Mucosa of gallbladder (tissue), 1 donor: ENCODE results near the gene MTCL1. TPM values are rescaled to one million over a fixed set of nuclear protein-coding genes. Genes with fewer than 3 reads are reported as not detected.

ENCODE experiments used
- DNase-seq: peaks from one replicate; pipeline ENCODE4 v3.0.0-alpha.2; 2020; ENCODE audit warnings: low spot score
- total RNA-seq: library from RNA; stranded (reverse); gene quantifications from one replicate; pipeline ENCODE4 v1.2.1, GENCODE V29; 2021
- donor health status: DM: no; HTN: no; CAD: no.

Gene MTCL1
- total RNA-seq, 1 donor from 2014 or later = 182 TPM

DNA sequence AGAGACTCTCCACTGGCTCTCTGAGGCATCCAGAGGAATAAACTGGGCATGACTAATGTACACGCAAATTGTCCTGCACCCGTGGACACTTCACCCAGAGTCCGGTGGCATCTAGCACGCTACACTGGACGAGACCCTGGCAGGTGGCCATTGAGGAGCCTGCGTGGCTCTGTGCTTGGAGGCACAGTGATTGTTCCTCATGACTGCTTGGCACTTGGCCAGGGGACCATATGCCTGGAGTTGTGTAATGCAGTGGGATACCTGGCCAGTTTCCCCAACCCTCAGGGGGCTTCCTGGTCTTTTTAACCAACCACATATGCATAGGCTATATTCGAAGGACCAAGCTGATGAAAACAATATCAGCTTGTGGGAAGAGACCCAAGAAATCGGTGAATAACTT is 66.6 kb downstream of the MTCL1 start:
- peak; percentile 62 for DNase-seq

DNA sequence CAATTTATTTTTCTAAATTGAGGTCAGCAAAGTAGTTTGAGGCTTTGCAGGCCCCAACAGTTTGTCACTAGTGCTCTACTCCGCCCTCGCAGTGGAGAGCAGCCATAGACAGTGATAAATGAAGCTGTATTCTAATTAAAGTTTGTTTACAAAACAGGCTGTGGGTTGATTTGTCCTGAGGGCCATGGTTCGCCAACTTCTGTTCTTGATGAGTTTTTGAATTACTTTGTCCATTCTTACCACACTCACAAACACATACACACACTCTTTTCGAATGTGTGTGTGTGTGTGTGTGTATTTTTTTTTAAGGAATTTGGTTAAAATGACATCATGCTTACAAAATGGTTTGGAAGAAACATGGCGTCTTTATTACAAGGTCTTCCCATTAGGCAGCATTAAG is 68.6 kb downstream of the MTCL1 start:
- DNase-seq = no peak

DNA sequence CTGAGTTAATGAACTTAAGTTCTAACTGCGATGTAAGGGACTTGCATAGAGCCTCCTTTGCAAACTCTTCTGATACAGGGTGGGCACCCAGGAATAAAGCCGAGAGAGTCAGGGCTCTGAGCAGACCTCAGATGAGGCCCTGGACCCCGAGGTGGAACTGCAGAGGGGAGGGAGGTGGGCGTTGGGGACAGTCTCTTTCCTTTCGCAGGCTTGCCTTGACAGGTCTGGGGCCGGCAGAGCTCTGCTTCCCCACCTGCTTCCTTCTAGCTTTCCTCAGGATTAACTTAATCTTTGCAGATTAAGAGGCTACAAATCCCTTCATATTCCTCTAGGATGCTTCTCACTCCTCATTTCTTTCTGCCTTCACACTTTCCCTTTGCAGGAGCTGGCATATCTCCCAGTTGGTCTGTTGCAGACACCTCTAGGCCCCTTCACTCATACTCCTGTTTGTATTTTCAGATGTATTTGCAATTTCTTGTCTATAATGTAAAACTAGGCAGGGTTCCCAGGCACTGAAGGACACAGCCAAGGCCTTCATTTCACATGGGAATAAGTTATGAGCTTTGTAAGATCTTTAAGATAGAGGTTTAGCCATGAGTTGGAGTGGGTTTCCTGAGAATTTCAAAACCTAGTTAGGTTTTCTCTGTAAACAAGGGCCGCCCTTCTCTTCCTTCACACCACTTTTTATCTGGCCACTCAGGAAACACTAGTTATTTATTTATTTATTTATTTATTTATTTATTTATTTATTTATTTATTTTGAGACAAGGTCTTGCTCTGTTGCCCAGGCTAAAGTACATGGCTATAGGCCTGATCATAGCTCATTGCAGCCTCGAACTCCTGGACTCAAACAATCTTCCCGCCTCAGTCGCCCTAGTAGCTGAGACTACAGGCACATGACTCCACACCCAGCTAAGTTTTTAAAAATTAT is 70.9 kb downstream of the MTCL1 start:
- DNase-seq = no peak

DNA sequence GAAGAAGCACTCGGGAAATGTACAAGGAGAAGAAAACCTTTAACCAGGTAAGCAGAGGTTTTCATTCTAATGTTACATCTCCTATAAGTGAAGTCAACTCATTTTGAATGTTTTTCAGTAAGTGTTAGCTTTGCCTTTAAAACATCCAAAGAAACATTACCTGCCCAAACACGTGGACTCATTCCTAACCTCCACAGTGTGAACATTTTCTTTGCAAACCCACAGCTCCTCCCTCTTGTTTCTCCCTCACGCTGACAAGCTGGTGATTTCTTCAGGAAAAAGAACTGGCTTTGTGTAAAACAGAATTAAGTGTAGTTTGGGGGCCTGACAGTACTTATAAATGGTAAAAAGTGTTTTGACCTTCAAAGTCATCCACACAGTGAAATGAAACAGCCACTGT is 72.5 kb downstream of the MTCL1 start:
- no peak for DNase-seq

DNA sequence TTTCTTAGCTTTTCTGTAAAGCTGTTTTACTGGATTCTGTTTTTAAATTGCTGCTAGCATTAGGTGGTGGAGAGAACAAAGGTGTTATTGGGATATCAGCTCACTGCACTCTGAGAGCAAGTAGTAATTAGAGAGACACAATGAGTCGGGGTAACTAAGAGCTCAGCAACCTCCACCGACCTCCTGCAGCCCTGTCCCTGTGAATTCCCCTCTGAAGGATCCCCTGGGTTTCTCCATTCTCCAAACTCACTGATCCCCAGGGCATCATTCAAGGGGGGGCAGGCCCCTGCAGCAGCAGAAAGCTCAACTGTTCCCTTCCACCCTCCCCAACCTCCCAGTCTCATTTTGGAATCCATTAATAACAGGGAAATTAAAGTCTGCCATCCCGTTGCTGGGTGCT is 73.0 kb downstream of the MTCL1 start:
- no peak for DNase-seq

DNA sequence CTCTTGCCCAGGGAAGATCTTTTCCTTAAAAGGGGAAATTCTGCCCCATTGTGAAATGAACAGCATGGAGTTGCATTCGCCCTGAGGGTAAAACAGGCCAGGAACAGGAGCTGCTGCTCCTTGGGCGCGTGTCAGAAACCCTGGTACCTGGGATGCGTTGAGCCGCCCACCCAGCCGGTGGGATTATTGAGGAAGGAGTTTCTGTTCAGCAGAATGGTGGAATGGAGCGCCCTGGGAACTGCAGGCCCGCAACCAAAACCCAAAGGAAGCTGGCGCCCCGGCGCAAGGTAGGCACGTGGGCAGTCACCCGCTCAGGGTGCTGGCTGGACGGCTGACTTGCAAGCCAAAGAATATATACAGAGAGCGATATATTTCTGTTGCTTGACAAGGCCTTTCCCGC is 73.5 kb downstream of the MTCL1 start:
- no peak for DNase-seq

DNA sequence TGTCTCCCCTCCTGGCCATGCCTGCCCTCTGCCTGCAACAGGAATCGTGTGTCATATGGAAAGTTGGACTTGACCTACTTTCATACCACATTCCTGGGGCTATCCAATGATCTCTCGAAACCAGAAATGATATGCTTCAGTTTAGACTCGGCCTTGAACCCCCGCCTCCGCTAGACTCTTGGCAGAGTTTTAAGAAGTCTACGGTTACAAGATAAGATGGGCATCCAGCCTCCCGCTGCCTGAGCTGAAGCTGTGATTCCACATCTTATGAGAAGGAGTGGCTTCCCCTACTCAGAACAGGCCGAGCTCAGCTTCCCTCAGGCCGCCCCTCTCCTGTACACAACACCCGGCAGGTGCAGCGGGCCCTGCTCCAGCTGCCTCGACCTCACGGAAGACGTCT is 73.9 kb downstream of the MTCL1 start:
- DNase-seq = no peak

DNA sequence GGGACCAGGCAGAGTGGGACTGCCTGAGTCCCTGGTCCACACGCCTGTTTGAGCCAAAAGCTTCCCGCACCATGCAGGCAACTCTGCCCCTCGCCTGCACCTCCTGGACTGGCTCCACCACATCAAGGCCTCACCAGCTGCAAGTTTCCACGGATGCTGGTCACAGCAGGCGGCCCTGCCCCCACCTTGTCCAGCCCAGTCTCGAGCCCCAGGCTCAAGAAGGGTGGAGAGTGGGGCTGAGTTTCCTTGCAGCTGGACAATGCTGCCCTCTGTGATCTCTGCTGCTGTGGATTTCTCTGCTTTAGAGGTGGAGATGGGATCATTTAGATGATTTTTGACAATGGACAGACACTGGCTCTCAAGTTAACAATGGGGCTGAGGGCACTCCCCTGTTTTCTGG is 74.9 kb downstream of the MTCL1 start:
- DNase-seq = no peak

DNA sequence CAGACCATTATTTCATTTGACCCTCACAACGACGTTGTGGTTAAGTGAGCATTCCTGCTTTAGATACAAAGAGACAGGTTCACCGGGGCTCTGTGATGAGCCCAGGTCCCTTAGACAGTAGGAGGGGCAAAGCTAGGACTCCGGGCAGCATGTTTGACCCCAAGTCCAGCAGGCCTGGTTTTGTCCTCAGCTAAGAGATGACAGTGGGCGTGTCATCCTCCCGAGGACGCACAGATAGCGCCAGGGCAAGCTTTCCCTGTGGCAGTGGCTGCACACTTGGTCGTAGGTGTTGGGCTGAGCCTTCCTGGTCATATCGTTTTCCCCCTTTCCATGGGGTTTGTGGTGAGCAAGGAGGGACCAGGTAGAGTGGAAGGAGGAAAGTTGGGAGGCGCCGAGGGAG is 76.3 kb downstream of the MTCL1 start:
- DNase-seq = no peak

DNA sequence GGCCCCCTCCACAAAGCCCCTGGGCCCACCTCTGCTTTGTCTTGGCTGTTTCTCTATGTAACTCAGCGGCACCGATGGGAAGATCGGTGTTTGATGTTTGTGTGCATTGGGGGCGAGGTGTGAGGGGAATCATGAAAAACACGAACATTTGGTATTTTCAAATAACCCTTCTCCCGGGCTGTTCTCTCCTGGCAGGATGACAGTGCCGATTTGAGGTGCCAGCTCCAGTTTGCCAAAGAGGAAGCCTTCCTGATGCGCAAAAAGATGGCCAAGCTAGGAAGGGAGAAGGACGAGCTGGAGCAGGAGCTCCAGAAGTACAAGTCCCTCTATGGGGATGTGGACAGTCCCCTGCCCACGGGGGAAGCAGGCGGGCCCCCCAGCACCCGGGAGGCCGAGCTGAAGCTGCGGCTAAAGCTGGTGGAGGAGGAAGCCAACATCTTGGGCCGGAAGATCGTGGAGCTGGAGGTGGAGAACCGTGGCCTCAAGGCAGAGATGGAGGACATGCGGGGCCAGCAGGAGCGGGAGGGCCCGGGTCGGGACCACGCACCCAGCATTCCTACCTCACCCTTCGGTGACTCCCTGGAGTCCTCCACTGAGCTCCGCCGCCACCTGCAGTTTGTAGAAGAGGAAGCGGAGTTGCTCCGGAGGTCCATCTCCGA is 78.1 kb downstream of the MTCL1 start:
- DNase-seq = no peak

DNA sequence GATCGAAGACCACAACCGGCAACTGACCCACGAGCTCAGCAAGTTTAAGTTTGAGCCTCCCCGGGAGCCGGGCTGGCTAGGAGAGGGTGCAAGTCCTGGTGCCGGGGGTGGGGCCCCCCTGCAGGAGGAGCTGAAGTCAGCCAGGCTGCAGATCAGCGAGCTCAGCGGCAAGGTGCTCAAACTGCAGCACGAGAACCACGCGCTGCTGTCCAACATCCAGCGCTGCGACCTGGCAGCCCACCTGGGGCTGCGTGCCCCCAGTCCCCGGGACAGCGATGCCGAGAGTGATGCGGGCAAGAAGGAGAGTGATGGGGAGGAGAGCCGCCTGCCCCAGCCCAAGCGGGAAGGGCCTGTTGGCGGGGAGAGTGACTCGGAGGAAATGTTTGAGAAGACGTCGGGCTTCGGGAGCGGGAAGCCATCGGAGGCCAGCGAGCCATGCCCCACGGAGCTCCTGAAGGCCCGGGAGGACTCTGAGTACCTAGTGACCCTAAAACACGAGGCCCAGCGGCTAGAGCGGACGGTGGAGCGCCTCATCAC is 78.7 kb downstream of the MTCL1 start:
- no peak for DNase-seq

DNA sequence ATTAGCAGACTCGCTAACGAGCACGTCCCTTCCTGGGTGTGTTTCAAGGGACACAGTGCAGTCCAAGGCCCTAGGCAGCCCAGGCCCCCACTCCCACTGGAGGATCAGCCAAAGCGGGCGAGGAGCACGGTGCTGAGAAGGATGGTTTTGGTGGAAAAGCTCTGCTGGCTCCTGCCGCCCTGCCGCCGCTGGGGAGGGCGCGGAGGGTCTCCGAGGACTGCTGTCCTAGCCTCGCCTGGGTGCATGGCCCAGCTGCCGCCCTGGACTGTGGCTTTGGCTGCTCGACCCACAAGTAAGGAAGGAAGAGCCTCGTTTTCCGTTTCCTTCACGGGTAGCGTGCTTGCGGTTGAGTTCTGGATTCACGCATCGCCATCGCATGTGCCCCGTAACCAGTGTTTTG is 79.9 kb downstream of the MTCL1 start:
- no peak for DNase-seq

DNA sequence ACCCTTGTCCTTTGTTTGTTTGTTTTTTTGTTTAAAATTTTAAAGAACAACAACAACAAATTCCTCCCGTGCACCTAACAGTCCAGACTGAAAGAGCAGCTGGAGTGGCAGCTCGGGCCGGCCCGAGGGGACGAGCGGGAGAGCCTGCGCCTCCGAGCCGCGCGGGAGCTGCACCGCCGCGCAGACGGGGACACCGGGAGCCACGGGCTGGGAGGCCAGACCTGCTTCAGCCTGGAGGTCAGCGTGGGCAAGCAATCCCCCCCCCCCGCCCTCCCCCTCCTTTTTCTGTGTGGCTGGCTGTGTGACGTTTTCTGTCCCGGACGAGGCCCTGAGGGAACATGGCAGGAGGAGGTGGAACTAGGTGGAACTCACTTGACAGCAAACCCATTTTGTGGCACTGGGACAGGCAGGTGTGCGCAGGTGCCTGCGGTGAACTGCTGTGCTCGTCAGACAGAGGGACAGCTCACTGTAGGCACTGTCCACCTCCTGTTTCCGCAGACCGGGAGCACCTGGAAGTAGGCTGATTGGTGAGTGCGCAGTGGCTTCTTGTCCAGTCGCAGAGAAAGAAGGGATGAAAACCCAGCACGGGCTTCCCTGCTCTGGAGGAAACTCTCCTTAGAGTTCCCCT is 80.6 kb downstream of the MTCL1 start:
- no peak for DNase-seq

DNA sequence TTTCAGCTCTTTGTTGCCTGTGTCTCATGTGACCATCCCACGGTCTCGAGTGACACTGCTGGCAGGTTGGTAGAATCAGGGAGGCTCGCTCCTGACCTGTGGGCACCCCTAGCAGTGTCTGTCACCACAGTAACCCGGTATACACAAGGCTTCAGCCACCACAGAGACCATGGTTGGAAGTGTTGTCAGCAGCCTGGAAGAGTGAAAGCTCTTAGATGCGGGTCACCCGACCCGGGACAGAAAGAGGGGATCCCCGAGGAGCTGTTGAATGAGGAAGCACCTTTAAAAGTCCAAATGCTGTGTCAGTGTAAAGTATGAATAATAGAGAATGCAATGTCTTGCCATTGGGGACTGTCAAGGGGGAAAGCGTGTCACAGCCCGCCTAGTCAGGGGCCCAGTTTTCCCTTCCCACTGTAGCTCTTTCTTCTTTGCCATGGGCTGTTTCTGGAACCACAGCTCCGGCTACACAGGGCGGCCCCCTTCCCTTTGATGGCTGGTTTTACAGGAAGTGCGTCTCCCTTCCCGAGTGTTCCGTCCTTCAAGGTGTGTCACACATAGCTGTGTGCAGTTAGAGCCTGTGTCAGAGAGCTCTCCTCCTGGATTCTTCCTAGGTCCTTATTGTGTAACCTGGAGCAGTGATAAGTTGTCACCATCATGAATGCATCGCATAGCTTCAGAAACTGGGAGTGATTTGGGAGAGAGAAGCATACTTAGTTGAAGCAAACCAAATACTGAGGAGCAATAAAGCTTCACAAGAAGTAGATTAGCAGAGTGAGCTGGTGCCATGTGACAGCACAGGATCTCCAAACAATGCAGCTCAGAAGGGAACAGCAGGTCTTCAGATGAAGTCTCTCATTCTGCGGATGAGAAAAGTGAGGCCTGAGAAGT is 81.4 kb downstream of the MTCL1 start:
- no peak for DNase-seq

DNA sequence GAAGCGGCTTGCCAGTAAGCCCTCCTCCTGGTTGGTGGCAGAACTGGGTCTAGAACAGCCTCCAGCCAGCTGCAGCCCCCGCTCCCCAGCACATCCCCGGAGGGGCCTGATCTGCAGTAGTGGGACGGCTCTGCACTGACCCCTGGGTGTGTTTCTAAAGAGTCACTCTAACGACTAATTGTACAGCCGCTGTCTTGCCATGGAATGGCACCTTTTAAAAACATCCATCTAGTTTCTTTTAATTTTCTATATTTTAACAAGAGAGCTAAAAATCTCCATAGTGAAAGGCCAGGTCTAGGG is 82.0 kb downstream of the MTCL1 start:
- DNase-seq = no peak

DNA sequence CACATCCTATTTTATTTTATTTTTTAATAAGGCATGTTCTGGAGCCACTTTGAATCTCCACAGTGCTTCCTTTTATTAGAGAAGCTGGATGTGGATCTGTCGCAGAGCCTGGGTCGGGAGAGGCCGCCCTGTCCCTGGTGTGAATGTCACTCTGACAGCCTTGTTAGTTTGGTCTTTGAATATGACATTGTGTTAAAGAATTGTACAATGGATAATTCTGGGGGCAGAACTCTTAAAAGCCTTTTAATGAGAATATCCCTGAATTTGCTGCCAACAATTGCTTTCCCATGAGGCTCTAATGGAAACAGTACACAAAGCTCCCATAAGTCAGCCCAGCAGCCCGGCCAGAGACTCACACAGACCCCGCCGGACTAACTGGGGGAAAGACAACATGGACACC is 82.4 kb downstream of the MTCL1 start:
- no peak for DNase-seq

DNA sequence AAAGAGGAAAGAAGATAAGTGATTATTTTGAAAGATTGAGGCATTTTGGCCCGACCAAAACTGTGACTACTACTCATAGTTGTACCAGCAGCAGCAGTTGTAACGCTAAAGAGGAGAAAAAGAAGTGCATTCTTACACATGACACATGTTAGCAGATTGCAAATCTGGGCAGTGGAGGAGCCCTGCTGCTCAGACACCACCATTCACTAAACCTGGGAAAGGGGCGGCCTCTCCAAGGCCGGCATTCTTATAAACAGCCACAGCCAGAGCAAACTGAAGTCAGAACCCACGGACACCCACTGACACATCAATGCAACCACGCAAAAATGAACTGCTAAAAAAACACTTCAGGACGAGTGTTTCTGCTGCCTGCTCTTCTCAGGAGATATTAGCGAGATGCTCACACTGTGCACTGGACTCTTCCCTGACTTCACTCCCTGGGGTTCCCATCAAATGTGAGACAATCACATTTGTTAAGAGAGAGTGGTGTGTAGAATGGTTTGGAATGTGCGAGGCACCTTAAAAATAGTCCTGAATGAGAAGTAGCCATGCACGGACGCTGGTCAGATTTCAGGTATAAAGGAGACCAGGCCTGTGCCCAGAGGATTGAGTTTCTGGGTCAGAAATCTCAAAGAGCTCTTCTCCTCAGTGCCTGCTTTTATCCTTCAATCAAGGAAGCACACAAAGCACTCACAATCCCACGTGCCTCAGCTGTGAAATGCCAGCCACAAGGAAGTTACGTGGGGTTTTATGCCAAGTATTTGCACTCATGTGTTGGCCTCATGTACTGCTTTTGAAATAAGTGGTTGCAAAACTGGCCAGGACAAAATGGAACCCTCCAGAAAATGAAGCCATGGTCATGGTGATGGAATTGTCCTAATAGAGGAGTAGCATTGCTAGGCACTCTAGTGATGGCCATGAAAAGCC is 83.4 kb downstream of the MTCL1 start:
- no peak for DNase-seq

DNA sequence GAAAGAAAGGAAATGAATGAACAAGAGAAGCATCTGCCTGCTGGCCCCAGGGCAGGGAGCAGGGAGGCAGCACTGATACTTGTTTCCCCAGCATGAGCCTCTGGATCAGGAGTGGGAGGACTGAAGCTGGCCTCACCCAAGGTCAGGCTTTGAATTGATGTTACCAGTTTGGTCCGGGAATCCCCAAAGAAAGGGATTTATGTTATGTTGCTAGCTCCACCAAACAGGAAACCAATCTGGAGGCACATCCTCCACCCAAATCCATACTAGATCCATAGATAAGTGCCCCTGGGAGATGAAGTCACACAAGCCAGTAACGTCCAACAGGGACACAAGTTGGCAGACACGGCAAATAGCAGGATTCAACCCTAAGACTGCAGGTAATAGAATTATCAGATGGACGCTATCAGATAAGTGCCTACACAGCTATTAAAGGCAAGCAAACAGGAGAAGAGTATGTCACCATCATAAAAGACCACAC is 85.9 kb downstream of the MTCL1 start:
- no peak for DNase-seq

DNA sequence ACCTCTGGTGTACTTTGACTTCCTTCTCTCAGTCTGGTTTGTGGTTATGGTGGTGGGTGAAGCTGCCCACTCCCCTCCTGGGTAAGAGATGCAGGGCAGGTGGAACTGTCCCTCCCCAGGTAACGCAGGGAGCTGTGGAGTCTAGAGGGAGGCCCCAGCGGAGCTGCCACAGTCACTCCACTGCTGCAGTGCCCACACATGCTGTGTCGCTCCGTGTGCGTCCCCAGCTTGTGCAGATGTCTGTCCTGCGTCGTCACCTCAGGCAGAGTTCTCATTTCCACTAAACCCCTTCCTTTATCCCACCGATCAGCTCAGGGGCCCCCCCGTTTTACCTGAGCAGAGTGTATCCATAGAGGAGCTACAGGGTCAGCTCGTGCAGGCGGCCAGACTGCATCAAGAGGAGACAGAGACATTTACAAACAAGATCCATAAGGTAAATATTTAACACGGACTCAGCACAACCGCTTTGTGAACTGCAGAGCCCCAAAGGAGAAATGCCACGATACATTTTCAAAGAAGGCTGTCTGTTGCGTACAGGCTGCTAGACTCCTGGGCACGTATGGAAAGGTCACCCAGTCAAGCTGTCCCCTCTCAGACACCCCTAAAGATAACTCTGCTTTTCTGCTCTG is 87.4 kb downstream of the MTCL1 start:
- DNase-seq = no peak
